Measurements from ENCODE around the gene UROC1.

The UROC1 gene

DNA sequence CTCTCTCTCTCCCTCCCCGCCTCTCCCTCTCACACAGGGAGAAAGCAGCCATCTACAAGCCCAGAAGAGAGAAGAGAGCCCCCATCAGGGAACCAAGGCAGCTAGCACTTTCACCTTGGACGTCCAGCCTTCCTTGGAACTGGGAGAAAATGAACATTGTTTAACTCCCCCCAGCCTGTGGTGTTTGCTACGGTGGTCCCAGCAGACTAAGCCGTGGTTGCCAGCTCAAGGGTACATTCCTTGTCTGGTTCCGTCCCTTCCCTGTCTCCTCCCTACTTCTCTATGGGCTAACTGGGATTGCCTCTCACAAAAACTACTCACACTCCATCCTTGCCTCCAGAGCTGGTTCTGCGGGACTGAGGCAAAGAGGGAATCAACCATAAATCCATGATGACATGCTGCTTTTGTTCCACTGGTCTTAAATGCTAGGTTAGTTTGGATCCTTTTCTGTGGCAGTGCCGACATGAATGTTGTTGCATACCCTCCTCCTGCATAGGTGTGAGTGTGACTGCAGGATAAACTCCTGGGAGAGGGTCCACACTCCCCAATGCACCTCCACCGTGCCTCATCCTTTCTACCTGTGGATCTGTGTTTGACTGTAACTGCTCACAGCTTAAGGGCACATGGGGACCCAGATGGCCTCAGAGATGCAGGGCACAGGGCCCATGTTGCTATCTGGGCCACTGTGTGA, 29.1 kb upstream of the UROC1 start:
- TF ChIP-seq, protein P1, sequence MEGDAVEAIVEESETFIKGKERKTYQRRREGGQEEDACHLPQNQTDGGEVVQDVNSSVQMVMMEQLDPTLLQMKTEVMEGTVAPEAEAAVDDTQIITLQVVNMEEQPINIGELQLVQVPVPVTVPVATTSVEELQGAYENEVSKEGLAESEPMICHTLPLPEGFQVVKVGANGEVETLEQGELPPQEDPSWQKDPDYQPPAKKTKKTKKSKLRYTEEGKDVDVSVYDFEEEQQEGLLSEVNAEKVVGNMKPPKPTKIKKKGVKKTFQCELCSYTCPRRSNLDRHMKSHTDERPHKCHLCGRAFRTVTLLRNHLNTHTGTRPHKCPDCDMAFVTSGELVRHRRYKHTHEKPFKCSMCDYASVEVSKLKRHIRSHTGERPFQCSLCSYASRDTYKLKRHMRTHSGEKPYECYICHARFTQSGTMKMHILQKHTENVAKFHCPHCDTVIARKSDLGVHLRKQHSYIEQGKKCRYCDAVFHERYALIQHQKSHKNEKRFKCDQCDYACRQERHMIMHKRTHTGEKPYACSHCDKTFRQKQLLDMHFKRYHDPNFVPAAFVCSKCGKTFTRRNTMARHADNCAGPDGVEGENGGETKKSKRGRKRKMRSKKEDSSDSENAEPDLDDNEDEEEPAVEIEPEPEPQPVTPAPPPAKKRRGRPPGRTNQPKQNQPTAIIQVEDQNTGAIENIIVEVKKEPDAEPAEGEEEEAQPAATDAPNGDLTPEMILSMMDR (IDR thresholded peaks at IDR 0.05) = no peak
- H2AFZ ChIP-seq = no peak overlapping the region
- H3K27me3 ChIP-seq (ENCODE audit: control insufficient read depth, insufficient read depth, low read length) = no peaks in the 10 kb centered on the region
- H3K36me3 ChIP-seq (ENCODE audit: control insufficient read depth, insufficient read depth, low read length) = no peaks in the 10 kb centered on the region
- H3K9me3 ChIP-seq (ENCODE audit: control insufficient read depth, low read length) = no peaks in the 10 kb centered on the region
- no peaks in the 10 kb centered on the region for H3K79me2 ChIP-seq
- no peak overlapping the region for H3K4me2 ChIP-seq (ENCODE audit: low read length)
- no peak overlapping the region for H3K4me3 ChIP-seq (ENCODE audit: low read depth, low read length)
- H3K9ac ChIP-seq = no peak overlapping the region
- H3K4me1 ChIP-seq = no peaks in the 10 kb centered on the region
- no peak overlapping the region for H3K27ac ChIP-seq

DNA sequence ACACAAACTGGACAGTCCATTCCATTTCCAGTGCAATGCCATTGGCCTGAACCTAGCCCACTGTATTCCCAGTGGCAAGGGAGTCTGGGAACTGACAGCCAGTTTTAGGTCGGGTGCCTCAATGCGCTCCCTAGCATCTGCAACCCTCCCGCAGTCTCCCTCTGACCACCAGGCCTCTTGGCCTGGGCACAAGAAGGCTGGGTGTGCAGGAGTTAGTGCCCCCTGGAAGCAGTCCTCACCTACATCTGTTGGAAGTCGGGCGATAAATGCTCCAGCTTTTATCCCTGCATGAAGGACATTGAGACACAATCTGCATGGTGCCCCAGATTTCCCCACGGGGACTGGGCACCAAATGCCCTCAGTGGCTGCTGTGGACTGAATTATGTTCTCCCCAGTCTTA, 28.4 kb upstream of the UROC1 start:
- H3K27me3 ChIP-seq (ENCODE audit: control insufficient read depth, insufficient read depth, low read length) = no peaks in the 10 kb centered on the region
- TF ChIP-seq, protein P1 (IDR thresholded peaks at IDR 0.05) = no peak
- H3K27ac ChIP-seq = no peak overlapping the region

DNA sequence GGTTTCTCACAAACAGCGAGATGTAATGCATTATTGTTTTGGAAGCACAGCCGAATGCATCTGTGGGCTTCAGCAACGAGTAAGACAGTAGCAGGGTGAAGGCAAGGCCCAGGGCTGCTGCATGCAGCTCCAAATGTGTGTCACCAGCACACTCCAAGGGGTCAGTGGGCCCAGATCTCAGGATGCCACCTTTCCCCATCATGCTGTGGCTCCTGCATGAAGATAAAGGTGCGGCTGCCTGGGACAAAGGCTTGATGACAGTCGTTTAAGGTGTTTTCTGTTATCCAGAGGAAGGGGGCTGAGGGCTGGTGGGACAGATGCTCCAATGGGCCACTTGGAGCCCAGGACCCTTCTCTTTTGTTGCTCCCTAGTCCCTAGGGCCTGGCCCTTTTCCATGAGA, 28.0 kb upstream of the UROC1 start:
- H2AFZ ChIP-seq = no peak overlapping the region
- H3K36me3 ChIP-seq (ENCODE audit: control insufficient read depth, insufficient read depth, low read length) = no peaks in the 10 kb centered on the region
- no peak overlapping the region for H3K4me2 ChIP-seq (ENCODE audit: low read length)
- no peaks in the 10 kb centered on the region for H3K79me2 ChIP-seq
- no peak overlapping the region for H3K4me3 ChIP-seq (ENCODE audit: low read depth, low read length)
- H3K9ac ChIP-seq = no peak overlapping the region
- no peak overlapping the region for H3K27ac ChIP-seq
- peaks cover 7% of the 10 kb centered on the region for H3K4me1 ChIP-seq
- no peaks in the 10 kb centered on the region for H3K27me3 ChIP-seq (ENCODE audit: control insufficient read depth, insufficient read depth, low read length)
- H3K9me3 ChIP-seq (ENCODE audit: control insufficient read depth, low read length) = no peaks in the 10 kb centered on the region
- TF ChIP-seq, protein P1 (IDR thresholded peaks at IDR 0.05) = no peak

More for the DNA sequence above, 28.4 kb upstream of the UROC1 start:
- Histone ChIP-seq H3K4me3 (ENCODE audit: low read depth, low read length) (no peak overlapping the region), H3K4me1 (peaks cover 2% of the 10 kb centered on the region), H3K4me2 (ENCODE audit: low read length) (no peak overlapping the region), H3K36me3 (ENCODE audit: control insufficient read depth, insufficient read depth, low read length) (no peaks in the 10 kb centered on the region), H2AFZ (no peak overlapping the region), H3K79me2 (no peaks in the 10 kb centered on the region), H3K9ac (no peak overlapping the region), H3K9me3 (ENCODE audit: control insufficient read depth, low read length) (no peaks in the 10 kb centered on the region)

GRCh38 chr3:126544596-126545281, 27.2 kb upstream of the UROC1 start:
- Histone ChIP-seq H3K27me3 (ENCODE audit: control insufficient read depth, insufficient read depth, low read length) (no peaks in the 10 kb centered on the region), H3K79me2 (no peaks in the 10 kb centered on the region)
- TF ChIP-seq, protein P1 (IDR thresholded peaks at IDR 0.05) = no peak

More at GRCh38 chr3:126544596-126545281, 27.2 kb upstream of the UROC1 start:
- no peak overlapping the region for H3K9ac ChIP-seq
- H3K36me3 ChIP-seq (ENCODE audit: control insufficient read depth, insufficient read depth, low read length) = no peaks in the 10 kb centered on the region
- H3K4me1 ChIP-seq = peaks cover 10% of the 10 kb centered on the region
- no peak overlapping the region for H3K27ac ChIP-seq
- H3K4me2 ChIP-seq (ENCODE audit: low read length) = no peak overlapping the region
- H2AFZ ChIP-seq = no peak overlapping the region
- H3K4me3 ChIP-seq (ENCODE audit: low read depth, low read length) = no peak overlapping the region
- no peaks in the 10 kb centered on the region for H3K9me3 ChIP-seq (ENCODE audit: control insufficient read depth, low read length)
